ENCODE measurements around the gene NFIB. TPM values are rescaled to one million over a fixed set of nuclear protein-coding genes. Genes with fewer than 3 reads are reported as not detected.

NFIB gene
- total RNA-seq, 2 experiments from 2014 or later: not detected

DNA sequence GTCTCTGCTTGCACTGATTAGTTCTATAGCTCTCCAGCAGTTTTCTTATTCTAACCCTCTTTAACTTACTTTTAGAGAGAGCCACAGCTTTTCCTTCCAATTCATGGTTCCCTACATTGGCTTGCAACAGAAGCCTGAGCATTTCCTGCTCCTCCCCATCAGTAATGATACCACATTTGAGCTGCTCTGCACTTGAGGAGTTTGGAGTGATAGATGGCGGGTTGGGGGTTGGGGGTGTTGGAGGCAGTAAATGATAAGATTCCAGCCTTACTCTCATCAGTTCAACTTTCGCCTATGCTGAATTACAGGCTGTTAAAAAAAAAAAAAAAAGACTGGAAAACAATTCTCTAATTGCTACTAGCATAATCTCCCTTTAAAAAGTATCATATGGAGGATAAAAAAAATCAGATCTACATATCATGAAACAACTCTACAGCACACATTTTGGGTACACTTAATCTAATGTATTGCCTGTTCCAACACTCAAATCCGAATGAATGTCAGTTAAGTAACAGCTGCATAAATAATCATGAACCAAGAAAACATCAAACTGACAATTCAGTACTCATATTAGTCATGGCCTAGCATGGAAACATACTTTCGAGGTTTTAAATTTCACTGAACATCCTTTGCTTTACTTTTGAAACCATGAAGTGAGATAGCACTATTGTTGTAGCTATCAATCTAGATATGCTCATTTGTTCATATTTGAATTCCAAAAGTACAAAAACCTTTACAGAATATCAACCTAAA is 224.7 kb downstream of the NFIB start:
- H3K4me3 Mint-ChIP-seq: no peak overlapping the region
- H3K9me3 Mint-ChIP-seq: no peaks in the 10 kb centered on the region
- POLR2A ChIA-PET: no interaction called here
- no peaks in the 10 kb centered on the region for H3K4me1 Mint-ChIP-seq
- H3K27me3 Mint-ChIP-seq: no peaks in the 10 kb centered on the region
- no peak overlapping the region for H3K27ac Mint-ChIP-seq
- DNase-seq: no peak
- CTCF ChIA-PET: no interaction called here
- no peaks in the 10 kb centered on the region for H3K36me3 Mint-ChIP-seq (ENCODE audit: low read depth)

DNA sequence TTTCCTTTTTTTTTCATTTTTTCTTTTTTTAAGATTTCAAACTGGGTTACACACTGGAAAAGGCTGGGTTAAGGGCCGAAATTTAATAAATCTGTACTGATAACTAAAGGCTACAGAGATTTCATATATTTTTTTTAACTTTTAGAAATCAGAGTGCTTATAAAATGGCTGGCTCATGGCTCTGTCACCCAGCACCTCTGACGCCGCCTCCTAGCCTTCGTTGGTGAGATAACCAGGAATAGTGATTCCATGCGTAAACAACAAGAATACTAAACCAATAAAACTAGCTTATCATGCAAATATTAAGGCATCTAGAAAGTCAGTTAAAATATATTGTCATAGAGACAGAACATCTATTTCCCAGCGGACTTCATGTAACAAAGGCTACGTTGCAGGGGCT is 226.4 kb downstream of the NFIB start:
- CTCF ChIA-PET: no interaction called here
- POLR2A ChIA-PET: no interaction called here
- no peak for DNase-seq
- no peak overlapping the region for H3K27ac Mint-ChIP-seq
- H3K36me3 Mint-ChIP-seq (ENCODE audit: low read depth): no peaks in the 10 kb centered on the region
- no peaks in the 10 kb centered on the region for H3K9me3 Mint-ChIP-seq
- no peak overlapping the region for H3K4me3 Mint-ChIP-seq
- H3K4me1 Mint-ChIP-seq: no peaks in the 10 kb centered on the region
- no peaks in the 10 kb centered on the region for H3K27me3 Mint-ChIP-seq

GRCh38 chr9:14086495-14086894 is 227.4 kb downstream of the NFIB start:
- Mint-ChIP-seq H3K4me1 (no peaks in the 10 kb centered on the region), H3K36me3 (ENCODE audit: low read depth) (no peaks in the 10 kb centered on the region), H3K9me3 (no peaks in the 10 kb centered on the region), H3K27ac (no peak overlapping the region), H3K27me3 (no peaks in the 10 kb centered on the region), H3K4me3 (no peak overlapping the region)
- CTCF ChIA-PET: no interaction called here
- POLR2A ChIA-PET: no interaction called here
- DNase-seq: no peak

DNA sequence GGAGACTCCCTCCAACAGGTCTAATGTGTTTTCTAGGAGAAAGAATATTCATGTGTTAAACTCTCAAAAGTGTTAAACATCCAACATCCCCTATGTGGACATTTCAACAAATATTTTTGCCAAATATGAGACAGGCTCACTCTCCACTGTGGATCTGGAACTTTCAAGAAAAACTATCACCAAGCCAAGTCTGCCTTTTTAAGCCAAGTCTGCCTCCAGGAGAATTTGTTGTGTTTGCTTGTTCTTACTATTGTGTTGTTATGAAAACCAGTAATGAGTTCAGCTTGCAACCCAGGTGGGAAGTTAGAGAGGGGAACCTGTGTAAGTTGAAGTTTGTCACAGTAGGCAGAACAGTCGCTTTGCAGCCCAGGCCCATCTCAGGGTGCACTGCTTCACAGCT is 228.1 kb downstream of the NFIB start:
- H3K4me3 Mint-ChIP-seq: no peak overlapping the region
- POLR2A ChIA-PET: no interaction called here

GRCh38 chr9:14084867-14085266 is 229.1 kb downstream of the NFIB start:
- POLR2A ChIA-PET: no interaction called here
- no peaks in the 10 kb centered on the region for H3K9me3 Mint-ChIP-seq

More for the DNA sequence above, 228.1 kb downstream of the NFIB start:
- no peak for DNase-seq
- no peaks in the 10 kb centered on the region for H3K27me3 Mint-ChIP-seq
- H3K9me3 Mint-ChIP-seq: no peaks in the 10 kb centered on the region
- no peaks in the 10 kb centered on the region for H3K4me1 Mint-ChIP-seq
- no peaks in the 10 kb centered on the region for H3K36me3 Mint-ChIP-seq (ENCODE audit: low read depth)
- no peak overlapping the region for H3K27ac Mint-ChIP-seq
- CTCF ChIA-PET: no interaction called here

DNA sequence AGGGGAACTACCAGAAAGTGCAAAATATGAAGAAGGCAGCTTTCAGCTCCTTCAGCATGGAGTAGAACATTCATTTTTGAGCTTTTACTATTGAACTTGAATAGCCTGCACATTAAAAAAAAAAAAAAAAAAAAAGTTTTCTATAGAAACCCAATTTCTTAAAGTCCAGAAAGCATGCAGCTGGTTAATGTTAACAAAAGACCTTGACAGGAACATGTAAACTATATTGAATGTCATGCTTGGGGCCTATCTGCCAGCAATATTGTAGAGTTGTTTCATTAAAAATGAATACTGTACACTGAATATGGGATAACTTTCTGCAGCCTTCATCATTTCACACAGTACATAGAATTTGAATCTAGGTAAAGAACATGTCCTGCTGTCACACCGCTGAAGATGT is 230.6 kb downstream of the NFIB start:
- H3K4me1 Mint-ChIP-seq: no peaks in the 10 kb centered on the region
- POLR2A ChIA-PET: no interaction called here
- no peak for DNase-seq
- no peak overlapping the region for H3K27ac Mint-ChIP-seq
- CTCF ChIA-PET: no interaction called here
- H3K4me3 Mint-ChIP-seq: no peak overlapping the region
- no peaks in the 10 kb centered on the region for H3K36me3 Mint-ChIP-seq (ENCODE audit: low read depth)
- H3K9me3 Mint-ChIP-seq: peaks cover 2% of the 10 kb centered on the region
- no peaks in the 10 kb centered on the region for H3K27me3 Mint-ChIP-seq

More at GRCh38 chr9:14084867-14085266, 229.1 kb downstream of the NFIB start:
- H3K27me3 Mint-ChIP-seq: no peaks in the 10 kb centered on the region
- H3K27ac Mint-ChIP-seq: no peak overlapping the region
- CTCF ChIA-PET: no interaction called here
- DNase-seq: no peak
- no peaks in the 10 kb centered on the region for H3K4me1 Mint-ChIP-seq
- H3K36me3 Mint-ChIP-seq (ENCODE audit: low read depth): no peaks in the 10 kb centered on the region
- H3K4me3 Mint-ChIP-seq: no peak overlapping the region

GRCh38 chr9:14082732-14083131 is 231.2 kb downstream of the NFIB start:
- H3K4me1 Mint-ChIP-seq: no peaks in the 10 kb centered on the region
- H3K27ac Mint-ChIP-seq: no peak overlapping the region
- H3K36me3 Mint-ChIP-seq (ENCODE audit: low read depth): no peaks in the 10 kb centered on the region
- no peak for DNase-seq
- POLR2A ChIA-PET: no interaction called here
- no peaks in the 10 kb centered on the region for H3K27me3 Mint-ChIP-seq
- H3K9me3 Mint-ChIP-seq: peaks cover 2% of the 10 kb centered on the region
- H3K4me3 Mint-ChIP-seq: no peak overlapping the region
- CTCF ChIA-PET: no interaction called here

- no peak overlapping the region for H3K4me3 Mint-ChIP-seq
- H3K9me3 Mint-ChIP-seq: peaks cover 2% of the 10 kb centered on the region
- no peaks in the 10 kb centered on the region for H3K4me1 Mint-ChIP-seq
- no peaks in the 10 kb centered on the region for H3K36me3 Mint-ChIP-seq (ENCODE audit: low read depth)
- H3K27ac Mint-ChIP-seq: no peak overlapping the region
- no peaks in the 10 kb centered on the region for H3K27me3 Mint-ChIP-seq
- no peak for DNase-seq
- ChIA-PET POLR2A (no interaction called here), CTCF (no interaction called here)
Measured at GRCh38 chr9:14081745-14082144, 232.2 kb downstream of the NFIB start.

GRCh38 chr9:14080959-14081542 is 232.9 kb downstream of the NFIB start:
- CTCF ChIA-PET: no interaction called here
- no peak for DNase-seq
- Mint-ChIP-seq H3K36me3 (ENCODE audit: low read depth) (no peaks in the 10 kb centered on the region), H3K27ac (no peak overlapping the region), H3K4me1 (no peaks in the 10 kb centered on the region), H3K9me3 (peaks cover 2% of the 10 kb centered on the region), H3K27me3 (no peaks in the 10 kb centered on the region), H3K4me3 (no peak overlapping the region)
- POLR2A ChIA-PET: no interaction called here

DNA sequence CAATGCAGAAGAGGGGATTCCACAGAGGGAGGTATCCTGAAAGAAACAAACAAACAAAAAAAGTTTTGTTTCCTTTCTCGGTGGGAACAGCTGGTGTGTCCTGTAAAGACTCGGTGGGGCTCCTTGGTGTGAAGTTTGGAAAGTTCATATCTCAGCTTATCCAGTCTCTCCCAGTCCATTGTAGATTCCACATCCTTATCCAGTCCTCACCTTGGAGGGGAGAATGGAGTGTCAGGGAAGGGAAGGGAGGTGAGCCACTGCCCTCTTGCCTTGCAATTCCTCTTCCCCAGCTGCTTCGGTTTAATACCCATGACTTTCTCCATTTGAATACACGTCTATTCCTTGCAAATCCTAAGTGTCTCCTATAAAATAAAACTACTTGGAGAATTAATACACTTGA is 234.5 kb downstream of the NFIB start:
- Mint-ChIP-seq H3K9me3 (peaks cover 2% of the 10 kb centered on the region), H3K36me3 (ENCODE audit: low read depth) (no peaks in the 10 kb centered on the region), H3K4me3 (no peak overlapping the region), H3K4me1 (no peaks in the 10 kb centered on the region), H3K27me3 (no peaks in the 10 kb centered on the region), H3K27ac (no peak overlapping the region)
- CTCF ChIA-PET: no interaction called here
- DNase-seq: no peak
- POLR2A ChIA-PET: no interaction called here

- ChIA-PET CTCF (no interaction called here), POLR2A (no interaction called here)
- Mint-ChIP-seq H3K27ac (no peak overlapping the region), H3K9me3 (peaks cover 4% of the 10 kb centered on the region), H3K4me3 (no peak overlapping the region), H3K4me1 (no peaks in the 10 kb centered on the region), H3K36me3 (ENCODE audit: low read depth) (no peaks in the 10 kb centered on the region), H3K27me3 (no peaks in the 10 kb centered on the region)
- no peak for DNase-seq
Measured at GRCh38 chr9:14077672-14078071, 236.3 kb downstream of the NFIB start.

GRCh38 chr9:14075218-14075617 is 238.7 kb downstream of the NFIB start:
- H3K27ac Mint-ChIP-seq: no peak overlapping the region
- CTCF ChIA-PET: no interaction called here
- POLR2A ChIA-PET: no interaction called here
- H3K27me3 Mint-ChIP-seq: no peaks in the 10 kb centered on the region
- H3K36me3 Mint-ChIP-seq (ENCODE audit: low read depth): no peaks in the 10 kb centered on the region
- no peaks in the 10 kb centered on the region for H3K4me1 Mint-ChIP-seq
- H3K4me3 Mint-ChIP-seq: no peak overlapping the region
- DNase-seq: no peak
- H3K9me3 Mint-ChIP-seq: peaks cover 4% of the 10 kb centered on the region

DNA sequence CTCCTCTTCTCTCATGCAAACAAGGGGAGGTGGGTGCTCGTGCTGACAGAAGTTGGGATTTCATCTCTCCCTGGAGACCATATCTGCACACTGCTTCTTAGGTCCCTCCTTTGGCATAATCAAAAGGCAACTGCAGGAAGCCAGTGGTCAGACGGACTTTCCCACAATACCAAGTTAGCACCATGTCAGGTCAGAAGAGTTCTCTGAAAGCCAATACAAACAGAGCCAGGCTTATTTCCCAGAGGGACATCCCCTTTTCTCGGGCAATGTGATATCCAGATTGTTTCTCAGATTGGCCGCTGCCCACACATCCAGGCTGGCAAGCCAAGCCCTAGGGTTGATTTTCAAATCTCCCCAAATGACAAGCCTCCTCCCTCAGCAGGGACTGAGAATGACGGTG is 241.1 kb downstream of the NFIB start:
- DNase-seq: no peak
- ChIA-PET POLR2A (no interaction called here), CTCF (no interaction called here)
- H3K4me1 Mint-ChIP-seq: no peaks in the 10 kb centered on the region
- H3K36me3 Mint-ChIP-seq (ENCODE audit: low read depth): no peaks in the 10 kb centered on the region
- no peak overlapping the region for H3K27ac Mint-ChIP-seq
- no peaks in the 10 kb centered on the region for H3K27me3 Mint-ChIP-seq
- no peak overlapping the region for H3K4me3 Mint-ChIP-seq
- peaks cover 2% of the 10 kb centered on the region for H3K9me3 Mint-ChIP-seq

DNA sequence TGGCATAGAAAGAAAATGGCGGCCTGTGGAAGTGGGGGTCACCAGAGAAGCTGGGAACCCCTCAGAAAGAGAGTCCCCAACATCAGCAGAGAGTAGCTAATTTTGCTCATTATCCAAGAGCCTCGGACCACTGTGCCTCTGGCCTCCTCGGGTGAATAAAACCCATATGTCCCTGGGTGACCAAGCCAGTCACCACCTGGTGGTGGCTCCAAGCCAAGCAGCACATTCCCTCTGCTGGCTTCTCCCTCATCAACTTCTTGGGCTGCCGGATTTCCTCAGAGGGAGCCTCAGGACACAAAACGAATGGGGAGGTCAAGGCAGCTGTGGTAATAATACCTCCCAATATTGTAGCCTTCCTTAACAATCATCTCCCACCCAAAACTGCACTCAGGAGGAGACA is 242.5 kb downstream of the NFIB start:
- POLR2A ChIA-PET: no interaction called here
- Mint-ChIP-seq H3K4me3 (no peak overlapping the region), H3K27ac (no peak overlapping the region), H3K9me3 (peaks cover 2% of the 10 kb centered on the region), H3K36me3 (ENCODE audit: low read depth) (no peaks in the 10 kb centered on the region), H3K27me3 (no peaks in the 10 kb centered on the region), H3K4me1 (no peaks in the 10 kb centered on the region)
- DNase-seq: no peak
- CTCF ChIA-PET: no interaction called here

Data from activated CD4-positive, alpha-beta memory T cell treated with anti-CD3 and anti-CD28 coated beads, Interleukin-2, amount 10 ng/mL, durations not matched to agents 7 days and 5 days (primary cell).